Measurements from ENCODE around the gene DOK1.

The DOK1 gene

DNA sequence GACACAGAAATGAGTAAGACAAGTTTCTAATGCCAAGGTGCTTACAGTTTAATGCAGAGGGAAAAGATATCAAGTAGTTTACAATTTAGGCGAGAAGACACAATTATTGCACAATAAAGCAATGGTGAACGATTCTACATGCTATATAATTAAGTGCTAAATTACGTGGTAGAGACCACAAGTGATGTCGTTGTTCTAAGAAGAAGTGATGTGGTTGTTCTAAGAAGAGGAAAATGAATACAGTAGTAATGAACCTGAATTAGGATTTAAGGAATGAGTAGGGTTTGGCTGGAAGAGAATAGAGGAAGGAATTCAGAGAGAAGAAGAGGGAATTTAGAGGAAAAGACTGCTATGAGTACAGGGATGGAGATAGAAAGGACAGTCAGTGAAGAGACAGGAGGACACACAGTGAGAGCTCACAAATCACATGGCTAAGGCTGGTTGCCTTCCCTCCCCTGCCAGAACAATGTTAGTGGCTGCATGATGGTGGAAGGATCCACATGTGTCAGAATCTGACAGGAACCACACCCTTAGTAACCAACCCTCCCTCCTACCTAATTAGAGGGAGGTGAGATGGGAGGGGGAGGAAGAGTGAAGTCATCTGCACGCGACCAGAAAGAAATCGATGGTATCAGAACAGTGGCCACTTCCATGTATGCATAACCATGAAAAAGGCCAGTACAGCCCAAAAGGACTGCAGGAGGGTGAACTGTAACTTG lies 48.9 kb downstream of the DOK1 start:
- no peak for DNase-seq

- no peak for DNase-seq
Measured at GRCh38 chr2:74606927-74607326, 52.4 kb downstream of the DOK1 start.

All from femur (tissue), 1 donor.